ENCODE results near the gene PRDM15.

DNA sequence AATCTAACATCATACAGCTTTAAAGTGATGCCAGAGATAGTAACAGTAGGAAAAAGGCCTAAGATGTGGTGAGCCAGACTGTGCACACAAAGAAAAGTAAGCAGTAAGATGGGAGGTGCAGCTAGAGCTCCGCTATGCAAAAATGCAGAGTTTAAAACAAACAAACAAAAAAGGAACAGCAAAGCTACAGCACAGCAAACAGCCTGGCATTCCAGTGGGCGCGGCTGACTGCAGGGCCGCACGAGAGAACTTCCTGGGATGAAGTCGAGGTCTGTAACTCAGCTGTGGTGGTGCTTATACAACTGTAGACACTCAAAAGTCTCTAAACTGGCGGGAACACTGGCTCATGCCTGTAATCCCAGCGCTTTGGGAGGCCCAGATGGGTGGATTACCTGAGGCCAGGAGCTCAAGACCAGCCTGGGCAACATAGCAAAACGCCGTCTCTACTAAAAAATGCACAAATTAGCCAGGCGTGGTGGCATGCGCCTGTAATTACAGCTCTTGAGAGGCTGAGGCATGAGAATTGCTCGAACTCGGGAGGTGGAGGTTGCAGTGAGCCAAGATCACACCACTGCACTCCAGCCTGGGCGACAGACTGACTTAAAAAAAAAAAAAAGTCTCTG is 30.1 kb downstream of the PRDM15 start:
- TF ChIP-seq, protein P1, sequence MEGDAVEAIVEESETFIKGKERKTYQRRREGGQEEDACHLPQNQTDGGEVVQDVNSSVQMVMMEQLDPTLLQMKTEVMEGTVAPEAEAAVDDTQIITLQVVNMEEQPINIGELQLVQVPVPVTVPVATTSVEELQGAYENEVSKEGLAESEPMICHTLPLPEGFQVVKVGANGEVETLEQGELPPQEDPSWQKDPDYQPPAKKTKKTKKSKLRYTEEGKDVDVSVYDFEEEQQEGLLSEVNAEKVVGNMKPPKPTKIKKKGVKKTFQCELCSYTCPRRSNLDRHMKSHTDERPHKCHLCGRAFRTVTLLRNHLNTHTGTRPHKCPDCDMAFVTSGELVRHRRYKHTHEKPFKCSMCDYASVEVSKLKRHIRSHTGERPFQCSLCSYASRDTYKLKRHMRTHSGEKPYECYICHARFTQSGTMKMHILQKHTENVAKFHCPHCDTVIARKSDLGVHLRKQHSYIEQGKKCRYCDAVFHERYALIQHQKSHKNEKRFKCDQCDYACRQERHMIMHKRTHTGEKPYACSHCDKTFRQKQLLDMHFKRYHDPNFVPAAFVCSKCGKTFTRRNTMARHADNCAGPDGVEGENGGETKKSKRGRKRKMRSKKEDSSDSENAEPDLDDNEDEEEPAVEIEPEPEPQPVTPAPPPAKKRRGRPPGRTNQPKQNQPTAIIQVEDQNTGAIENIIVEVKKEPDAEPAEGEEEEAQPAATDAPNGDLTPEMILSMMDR (IDR thresholded peaks at IDR 0.05): no peak
- TF ChIP-seq EP300 (IDR thresholded peaks at IDR 0.05) (no peak), POLR2A (IDR thresholded peaks at IDR 0.05) (no peak)

All from suprapubic skin (tissue), 3 donors.